Measurements from ENCODE around the gene S1PR1.

S1PR1 gene

DNA sequence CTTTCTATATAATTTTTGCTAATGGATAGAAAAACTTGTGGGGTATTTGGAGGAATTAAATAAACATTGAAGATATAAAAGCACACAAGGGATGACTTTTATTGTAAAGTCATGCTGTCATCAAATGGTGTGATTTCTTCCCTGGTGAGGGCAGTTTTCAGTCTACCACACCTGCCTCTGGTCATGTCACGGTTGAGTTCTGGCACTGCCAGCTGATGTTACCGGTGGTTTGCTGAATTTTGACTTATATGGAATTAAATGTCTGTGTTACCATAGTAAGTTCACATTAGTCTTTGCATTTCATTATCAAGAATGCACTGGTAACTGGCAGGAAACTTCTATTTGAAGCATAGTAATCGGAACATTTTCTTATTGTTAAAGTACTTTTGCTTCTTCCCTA, 13.4 kb downstream of the S1PR1 start:
- H3K4me1 Mint-ChIP-seq (ENCODE audit: low read depth) = peaks cover 54% of the 10 kb centered on the region
- H3K9me3 Mint-ChIP-seq (ENCODE audit: low read depth) = no peaks in the 10 kb centered on the region
- H3K27ac Mint-ChIP-seq = peak overlapping the region; percentile 89
- no peaks in the 10 kb centered on the region for H3K27me3 Mint-ChIP-seq
- peaks cover 2% of the 10 kb centered on the region for H3K36me3 Mint-ChIP-seq
- H3K4me3 Mint-ChIP-seq = no peak overlapping the region

DNA sequence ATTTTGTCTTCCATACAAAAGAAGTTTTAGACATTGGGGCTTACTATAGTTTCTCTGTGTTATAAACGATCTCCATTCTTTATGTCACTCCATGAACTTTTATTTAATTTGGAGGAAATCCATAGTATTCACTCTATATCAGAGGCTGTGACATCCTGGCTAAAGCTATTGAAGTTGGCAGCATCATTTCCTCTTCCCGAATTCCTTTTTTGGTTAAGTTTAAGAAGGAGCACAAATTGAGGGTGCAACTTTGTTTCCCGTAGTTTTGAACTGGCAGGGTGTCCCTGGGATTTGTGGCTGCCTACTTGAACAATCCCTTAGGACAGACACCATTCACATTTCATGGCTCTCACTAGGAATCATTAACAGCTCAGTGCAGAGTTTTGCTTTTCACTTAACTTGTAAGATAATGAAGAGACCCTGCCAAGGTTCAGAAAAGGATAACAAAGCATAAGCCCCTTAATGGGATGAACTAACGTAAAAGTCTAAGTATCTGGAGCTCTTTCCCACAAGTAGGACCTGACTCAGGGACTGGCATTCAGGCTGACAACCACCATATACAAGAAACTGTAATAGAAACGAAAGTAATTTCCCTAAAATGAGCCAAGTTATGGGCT, 13.9 kb downstream of the S1PR1 start:
- H3K4me1 Mint-ChIP-seq (ENCODE audit: low read depth) = peaks cover 49% of the 10 kb centered on the region
- H3K27me3 Mint-ChIP-seq = no peaks in the 10 kb centered on the region
- H3K9me3 Mint-ChIP-seq (ENCODE audit: low read depth) = no peaks in the 10 kb centered on the region
- no peaks in the 10 kb centered on the region for H3K36me3 Mint-ChIP-seq
- peak overlapping the region; percentile 89 for H3K27ac Mint-ChIP-seq
- H3K4me3 Mint-ChIP-seq = no peak overlapping the region

DNA sequence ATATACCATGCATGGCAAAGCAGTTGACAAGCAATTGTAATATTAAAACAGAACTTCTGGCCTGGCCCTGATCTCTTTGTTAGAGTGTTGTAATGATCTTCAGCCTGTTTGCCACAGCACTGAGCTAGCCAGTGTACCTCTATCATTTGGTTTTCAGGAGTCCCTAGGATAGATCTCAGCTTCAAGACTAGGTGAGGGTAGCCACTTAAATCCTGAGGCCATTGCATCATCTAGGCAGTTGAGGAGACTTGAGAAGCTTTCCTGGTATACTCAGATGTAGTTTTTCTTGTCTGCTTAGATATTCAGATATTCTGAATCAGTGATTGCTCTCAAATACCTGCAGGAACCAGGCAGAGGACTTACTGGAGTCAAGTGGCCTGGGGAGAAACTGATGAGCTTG, 14.7 kb downstream of the S1PR1 start:
- peaks cover 46% of the 10 kb centered on the region for H3K4me1 Mint-ChIP-seq (ENCODE audit: low read depth)
- no peaks in the 10 kb centered on the region for H3K9me3 Mint-ChIP-seq (ENCODE audit: low read depth)
- H3K36me3 Mint-ChIP-seq = no peaks in the 10 kb centered on the region
- no peaks in the 10 kb centered on the region for H3K27me3 Mint-ChIP-seq
- H3K4me3 Mint-ChIP-seq = no peak overlapping the region
- H3K27ac Mint-ChIP-seq = peak overlapping the region; percentile 13

DNA sequence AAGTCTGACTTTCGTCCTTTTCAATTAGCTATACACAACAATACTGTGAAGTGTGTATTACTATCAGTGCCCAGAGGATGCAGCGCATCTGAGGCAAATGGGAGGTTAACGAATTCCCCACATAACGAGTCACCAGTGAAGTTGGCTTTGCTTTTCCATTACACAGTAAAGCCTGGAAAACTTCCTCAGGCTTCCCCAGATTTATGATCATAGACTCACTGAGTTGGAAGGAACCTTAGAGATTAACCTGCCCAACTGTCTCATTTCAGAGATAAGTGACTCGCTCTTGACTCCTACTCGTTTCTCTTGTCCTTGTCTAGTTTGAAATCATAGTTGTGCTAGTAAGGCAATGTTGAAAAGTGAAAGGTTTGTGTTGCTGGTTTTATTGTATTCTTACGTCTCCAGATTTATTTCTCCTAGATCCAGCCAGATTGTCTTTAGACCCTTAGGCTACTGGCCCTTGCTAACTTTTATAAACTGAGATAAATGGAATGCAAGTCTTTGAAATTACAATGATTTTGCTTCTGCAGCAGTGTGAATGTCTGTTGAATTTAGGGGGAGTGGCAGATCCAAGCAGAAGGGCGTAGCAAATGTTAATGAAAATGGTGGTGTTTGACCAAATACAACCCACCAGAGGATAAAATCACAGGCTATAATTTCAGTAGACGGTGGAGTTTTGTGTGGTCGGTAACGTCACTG, 17.3 kb downstream of the S1PR1 start:
- Mint-ChIP-seq H3K36me3 (no peaks in the 10 kb centered on the region), H3K27me3 (no peaks in the 10 kb centered on the region), H3K4me1 (ENCODE audit: low read depth) (peaks cover 57% of the 10 kb centered on the region), H3K27ac (peak overlapping the region; percentile 30), H3K9me3 (ENCODE audit: low read depth) (no peaks in the 10 kb centered on the region), H3K4me3 (no peak overlapping the region)

DNA sequence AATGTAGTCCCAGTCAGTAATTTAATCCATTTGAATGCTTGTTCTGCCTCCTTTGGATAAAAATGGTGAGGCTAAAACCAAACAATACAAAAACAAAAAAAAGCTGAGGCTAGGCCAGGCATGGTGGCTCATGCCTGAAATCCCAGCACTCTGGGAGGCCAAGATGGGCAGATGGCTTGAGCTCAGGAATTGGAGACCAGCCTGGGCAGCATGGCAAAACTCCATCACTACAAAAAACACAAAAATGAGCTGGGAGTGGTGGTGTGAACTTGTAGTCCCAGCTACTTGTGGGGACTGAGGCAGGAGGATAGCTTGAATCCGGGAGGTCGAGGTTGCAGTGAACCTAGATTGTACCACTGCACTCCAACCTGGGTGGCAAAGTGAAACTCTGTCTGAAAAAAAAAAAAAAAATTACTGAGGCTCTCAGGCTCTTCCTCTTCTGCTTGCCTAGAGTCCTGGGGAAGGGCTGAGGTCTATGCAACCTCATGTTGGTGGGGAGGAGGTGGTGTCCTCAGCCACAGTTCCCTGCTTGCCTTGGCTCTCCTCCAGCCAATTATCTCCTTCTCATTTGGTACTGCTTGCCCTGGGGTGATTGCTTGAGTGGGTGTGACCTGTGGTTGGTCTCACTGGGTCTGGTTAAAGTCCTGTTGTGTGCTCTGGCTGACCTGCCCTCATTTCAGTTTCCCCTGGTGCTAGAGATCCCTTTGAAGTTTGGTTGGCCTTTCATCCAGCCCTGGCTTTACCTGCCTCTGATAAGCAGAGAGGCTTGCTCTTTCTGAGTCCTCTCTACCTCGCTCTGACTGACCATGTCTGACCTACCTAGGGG, 20.9 kb downstream of the S1PR1 start:
- peaks cover 64% of the 10 kb centered on the region for H3K4me1 Mint-ChIP-seq (ENCODE audit: low read depth)
- peak overlapping the region; percentile 48 for H3K4me3 Mint-ChIP-seq
- no peaks in the 10 kb centered on the region for H3K9me3 Mint-ChIP-seq (ENCODE audit: low read depth)
- H3K27me3 Mint-ChIP-seq = no peaks in the 10 kb centered on the region
- H3K27ac Mint-ChIP-seq = peak overlapping the region; percentile 85
- H3K36me3 Mint-ChIP-seq = no peaks in the 10 kb centered on the region

DNA sequence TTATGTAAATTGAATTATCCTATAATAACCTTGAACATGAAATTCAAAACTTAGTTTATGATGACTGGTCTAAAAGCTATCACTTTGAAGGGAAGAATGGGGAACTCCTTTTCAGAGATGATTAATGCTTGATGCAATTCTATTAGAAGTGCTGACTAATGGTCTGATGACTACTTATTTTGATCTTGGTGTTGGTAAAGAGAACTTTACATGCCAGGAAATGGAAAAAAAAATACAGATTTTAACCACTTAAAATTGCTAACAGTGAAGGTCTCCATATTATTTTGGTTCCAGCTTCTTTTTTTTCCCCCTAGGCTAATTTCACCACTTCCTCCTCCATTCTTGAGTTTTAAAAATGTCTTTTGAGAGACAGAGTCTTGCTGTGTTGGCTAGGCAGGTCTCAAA, 22.9 kb downstream of the S1PR1 start:
- no peaks in the 10 kb centered on the region for H3K9me3 Mint-ChIP-seq (ENCODE audit: low read depth)
- peak overlapping the region; percentile 57 for H3K4me3 Mint-ChIP-seq
- H3K36me3 Mint-ChIP-seq = no peaks in the 10 kb centered on the region
- H3K27ac Mint-ChIP-seq = peak overlapping the region; percentile 83
- no peaks in the 10 kb centered on the region for H3K27me3 Mint-ChIP-seq
- peaks cover 68% of the 10 kb centered on the region for H3K4me1 Mint-ChIP-seq (ENCODE audit: low read depth)

DNA sequence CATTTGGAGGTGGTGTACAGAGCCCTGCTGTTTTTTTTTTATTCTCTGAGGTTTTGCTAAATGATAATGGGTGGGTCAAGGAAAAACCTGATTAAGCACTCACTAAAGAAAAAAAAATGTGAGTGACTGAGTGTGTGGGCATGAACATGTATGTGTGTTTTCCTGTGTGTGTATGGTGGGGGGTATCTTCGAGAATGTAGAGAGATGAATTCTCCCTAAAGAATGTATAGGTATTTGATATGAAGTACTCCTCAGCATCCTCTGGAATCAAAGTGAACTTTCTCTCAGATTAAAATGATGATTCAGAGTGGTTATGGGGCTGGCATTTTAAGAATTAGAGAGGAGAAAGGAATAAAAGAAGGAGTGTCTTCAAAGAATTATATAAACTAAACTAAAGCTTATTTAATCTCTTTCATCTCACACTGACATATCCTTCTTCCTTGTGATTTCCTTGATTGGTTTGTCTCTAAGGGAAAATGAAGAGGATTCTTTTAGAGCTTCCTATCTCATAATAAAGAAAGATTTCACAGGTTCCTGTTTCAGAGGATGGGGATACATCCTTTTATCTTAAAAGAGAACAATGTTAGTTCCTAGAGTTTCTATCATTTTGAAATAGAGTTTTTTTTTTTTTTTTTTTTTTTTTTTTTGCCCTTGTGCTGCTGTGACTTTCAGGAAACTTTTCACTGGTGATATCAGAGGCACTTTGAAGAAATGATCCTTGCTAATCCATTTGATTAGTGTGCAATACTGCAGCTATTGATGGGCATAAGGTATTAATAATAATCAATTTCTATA, 23.9 kb downstream of the S1PR1 start:
- H3K9me3 Mint-ChIP-seq (ENCODE audit: low read depth) = no peaks in the 10 kb centered on the region
- H3K27me3 Mint-ChIP-seq = no peaks in the 10 kb centered on the region
- H3K36me3 Mint-ChIP-seq = peaks cover 2% of the 10 kb centered on the region
- peaks cover 78% of the 10 kb centered on the region for H3K4me1 Mint-ChIP-seq (ENCODE audit: low read depth)
- peak overlapping the region; percentile 25 for H3K4me3 Mint-ChIP-seq
- H3K27ac Mint-ChIP-seq = peak overlapping the region; percentile 83

DNA sequence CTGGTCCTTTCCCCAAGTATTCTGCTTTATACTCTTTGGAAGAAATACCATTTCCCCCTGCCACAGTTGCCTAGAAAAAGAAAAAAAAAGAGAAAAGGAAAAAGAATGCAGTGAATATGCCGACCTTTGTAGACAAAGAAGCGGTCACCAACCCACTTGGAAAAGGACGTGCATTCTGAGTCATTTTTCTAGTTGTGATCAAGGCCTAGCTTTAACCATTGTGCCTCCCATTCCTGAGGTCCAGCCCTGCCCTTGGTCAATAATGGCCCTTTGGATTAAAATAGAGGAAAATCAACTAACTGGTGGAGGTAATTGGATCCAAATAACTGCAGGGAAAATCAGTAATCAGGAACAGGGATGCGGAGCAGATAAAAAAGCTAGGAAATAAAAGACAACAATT, 24.8 kb downstream of the S1PR1 start:
- Mint-ChIP-seq H3K4me3 (peak overlapping the region; percentile 23), H3K36me3 (peaks cover 2% of the 10 kb centered on the region), H3K27ac (peak overlapping the region; percentile 67), H3K4me1 (ENCODE audit: low read depth) (peaks cover 81% of the 10 kb centered on the region), H3K9me3 (ENCODE audit: low read depth) (no peaks in the 10 kb centered on the region), H3K27me3 (no peaks in the 10 kb centered on the region)

DNA sequence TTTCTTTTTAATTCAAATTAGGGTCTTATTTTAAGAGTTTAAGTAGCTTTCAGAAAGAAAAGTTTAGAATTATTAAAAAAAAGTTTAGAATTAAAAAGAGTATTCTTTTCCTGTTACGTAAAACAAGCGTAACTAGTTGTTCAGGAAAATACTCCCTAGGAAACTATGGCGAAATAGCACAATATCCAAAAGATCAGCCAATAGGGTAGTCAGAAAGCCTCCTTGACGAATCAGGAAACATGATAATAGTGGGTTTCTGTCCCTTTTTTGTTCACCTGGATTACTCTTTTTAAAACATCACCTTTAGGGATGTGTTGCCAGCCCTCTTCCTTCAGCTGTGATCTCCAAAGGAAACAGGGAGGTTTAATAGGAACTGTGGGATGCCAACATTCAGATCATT, 25.2 kb downstream of the S1PR1 start:
- H3K9me3 Mint-ChIP-seq (ENCODE audit: low read depth) = no peaks in the 10 kb centered on the region
- H3K4me1 Mint-ChIP-seq (ENCODE audit: low read depth) = peaks cover 83% of the 10 kb centered on the region
- no peak overlapping the region for H3K27ac Mint-ChIP-seq
- no peaks in the 10 kb centered on the region for H3K27me3 Mint-ChIP-seq
- peak overlapping the region; percentile 63 for H3K4me3 Mint-ChIP-seq
- H3K36me3 Mint-ChIP-seq = peaks cover 4% of the 10 kb centered on the region

DNA sequence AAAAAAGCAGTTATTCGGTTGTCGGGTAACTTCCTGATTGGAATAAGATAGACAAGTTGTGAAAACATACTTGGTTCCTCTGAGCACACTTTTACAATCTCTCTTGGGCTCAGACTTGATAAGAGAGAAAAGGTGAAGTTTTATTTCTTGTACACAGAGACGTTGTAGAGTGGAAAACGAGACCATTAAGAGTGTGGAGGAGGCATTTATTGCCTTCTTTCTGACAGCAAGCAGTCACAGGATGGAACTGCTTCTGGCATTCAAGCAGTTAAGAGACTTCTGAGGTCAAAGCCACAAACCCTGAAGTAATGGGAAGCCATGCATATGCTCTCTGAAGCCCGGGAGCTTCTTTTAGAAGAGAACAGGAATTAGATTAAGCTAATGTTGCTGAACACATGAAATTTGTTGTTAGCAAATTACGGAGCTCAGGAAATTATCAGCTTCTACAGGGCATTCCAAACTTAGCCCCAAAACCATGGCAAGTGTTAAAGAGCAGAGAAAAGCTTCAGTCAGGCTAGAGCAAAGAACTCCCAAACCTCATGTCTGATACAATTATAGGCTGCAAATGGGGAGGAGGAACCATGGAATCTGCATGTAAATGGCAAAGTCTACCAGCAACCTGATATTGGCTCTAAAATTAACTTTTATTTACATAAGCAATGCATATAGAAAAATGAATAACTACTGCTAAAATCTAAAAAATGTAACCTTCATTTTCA, 26.0 kb downstream of the S1PR1 start:
- H3K27me3 Mint-ChIP-seq = no peaks in the 10 kb centered on the region
- no peaks in the 10 kb centered on the region for H3K9me3 Mint-ChIP-seq (ENCODE audit: low read depth)
- peaks cover 4% of the 10 kb centered on the region for H3K36me3 Mint-ChIP-seq
- H3K27ac Mint-ChIP-seq = peak overlapping the region; percentile 81
- H3K4me1 Mint-ChIP-seq (ENCODE audit: low read depth) = peaks cover 82% of the 10 kb centered on the region
- peak overlapping the region; percentile 63 for H3K4me3 Mint-ChIP-seq

DNA sequence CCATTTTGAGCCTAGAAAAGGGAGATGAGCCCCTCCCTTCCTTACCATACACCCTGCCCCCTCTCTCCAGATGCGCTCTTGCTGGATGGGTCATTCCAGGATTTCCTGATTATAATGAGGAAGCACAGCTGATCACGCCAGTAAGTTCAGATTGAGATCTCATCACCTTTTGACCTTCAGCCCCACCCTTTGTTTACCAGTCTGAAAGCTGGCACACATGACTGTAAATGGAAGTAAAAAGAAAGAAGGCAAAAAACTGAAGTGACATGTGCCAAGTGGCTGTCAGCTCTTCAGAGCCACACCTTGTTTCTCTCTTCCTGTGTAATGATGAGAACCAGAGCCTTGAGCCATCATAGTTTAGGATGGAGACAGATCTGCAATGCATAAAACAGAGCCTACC, 27.9 kb downstream of the S1PR1 start:
- Mint-ChIP-seq H3K9me3 (ENCODE audit: low read depth) (peaks cover 5% of the 10 kb centered on the region), H3K27ac (peak overlapping the region; percentile 87), H3K4me3 (peak overlapping the region; percentile 60), H3K4me1 (ENCODE audit: low read depth) (peaks cover 74% of the 10 kb centered on the region), H3K27me3 (no peaks in the 10 kb centered on the region), H3K36me3 (peaks cover 10% of the 10 kb centered on the region)

DNA sequence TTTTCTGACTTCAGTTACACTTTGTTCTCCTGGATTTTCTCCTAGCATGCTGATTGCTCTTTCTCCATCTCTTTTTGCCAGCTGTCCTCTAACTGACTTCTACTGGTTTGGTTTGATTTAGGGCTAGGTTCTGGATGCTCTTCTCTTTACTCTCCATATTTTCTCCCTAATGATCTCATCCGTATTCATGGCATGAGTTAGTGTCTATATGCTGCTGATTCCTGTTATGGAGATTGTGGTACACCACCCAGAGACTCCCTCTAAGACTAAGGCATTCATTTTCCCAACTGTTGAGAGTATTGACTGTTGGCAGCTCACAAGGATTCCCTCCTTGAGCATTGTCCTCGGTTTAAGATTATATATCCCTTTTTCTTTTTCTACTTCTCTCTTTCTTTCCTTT, 28.9 kb downstream of the S1PR1 start:
- Mint-ChIP-seq H3K4me3 (peak overlapping the region; percentile 19), H3K27ac (peak overlapping the region; percentile 87), H3K4me1 (ENCODE audit: low read depth) (peaks cover 67% of the 10 kb centered on the region)

DNA sequence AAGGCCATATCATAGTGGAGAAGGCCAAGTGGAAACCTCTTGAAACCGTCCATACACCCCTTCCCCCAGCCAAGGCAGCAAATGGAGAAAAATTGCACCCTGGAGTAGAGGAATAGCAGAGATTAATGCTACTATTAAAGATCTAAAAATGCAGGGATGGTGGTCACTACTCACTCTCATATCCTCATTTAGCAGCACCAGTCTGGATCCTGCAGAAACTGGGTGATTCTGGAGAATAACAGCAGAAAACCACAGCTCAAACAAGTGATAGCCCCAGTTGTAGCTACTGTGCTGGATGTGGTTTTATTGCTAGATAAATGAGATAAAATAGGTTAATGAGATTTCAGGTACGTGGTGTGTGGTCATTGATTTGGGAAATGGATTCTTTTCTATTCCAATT, 30.3 kb downstream of the S1PR1 start:
- H3K27me3 Mint-ChIP-seq = no peaks in the 10 kb centered on the region
- peaks cover 10% of the 10 kb centered on the region for H3K36me3 Mint-ChIP-seq
- peak overlapping the region; percentile 2 for H3K27ac Mint-ChIP-seq
- peaks cover 9% of the 10 kb centered on the region for H3K9me3 Mint-ChIP-seq (ENCODE audit: low read depth)
- H3K4me3 Mint-ChIP-seq = no peak overlapping the region
- peaks cover 57% of the 10 kb centered on the region for H3K4me1 Mint-ChIP-seq (ENCODE audit: low read depth)

More for the DNA sequence above, 28.9 kb downstream of the S1PR1 start:
- H3K9me3 Mint-ChIP-seq (ENCODE audit: low read depth) = peaks cover 5% of the 10 kb centered on the region
- H3K27me3 Mint-ChIP-seq = no peaks in the 10 kb centered on the region
- peaks cover 10% of the 10 kb centered on the region for H3K36me3 Mint-ChIP-seq

DNA sequence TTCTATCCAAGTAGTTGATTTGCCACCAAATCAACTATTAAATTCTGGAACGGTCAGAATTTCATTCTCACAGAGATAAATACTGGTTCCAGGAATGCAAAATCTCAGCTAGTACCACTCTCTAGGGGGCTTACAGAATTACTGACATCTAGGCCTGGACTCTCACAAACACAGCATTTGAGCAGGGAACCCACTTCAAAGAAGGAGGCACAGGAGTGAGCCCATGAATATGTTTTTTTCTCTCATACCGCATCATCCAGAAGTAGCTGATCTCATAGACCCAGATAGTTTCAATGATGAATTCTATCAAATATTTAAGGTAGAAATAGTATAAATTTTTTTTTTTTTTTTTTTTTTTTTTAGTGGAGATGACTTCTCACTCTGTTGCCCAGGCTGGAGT, 32.1 kb downstream of the S1PR1 start:
- H3K4me1 Mint-ChIP-seq (ENCODE audit: low read depth) = peaks cover 47% of the 10 kb centered on the region
- H3K27ac Mint-ChIP-seq = no peak overlapping the region
- no peaks in the 10 kb centered on the region for H3K27me3 Mint-ChIP-seq
- H3K4me3 Mint-ChIP-seq = no peak overlapping the region
- H3K36me3 Mint-ChIP-seq = peaks cover 10% of the 10 kb centered on the region
- peaks cover 9% of the 10 kb centered on the region for H3K9me3 Mint-ChIP-seq (ENCODE audit: low read depth)

Data from activated naive CD8-positive, alpha-beta T cell (primary cell).